Neural progenitor cell (in vitro differentiated cells): Measurements from ENCODE around the gene INO80C. TPM values are rescaled to one million over a fixed set of nuclear protein-coding genes. Genes with fewer than 3 reads are reported as not detected.

Experiments
- DNase-seq: peaks from one replicate; pipeline ENCODE4 v3.0.0-alpha.2; 2016; ENCODE audit warnings: low spot score
- H2AFZ ChIP-seq: fragments of 200-600 bp; sonication (generic); replicated peaks from 2 replicates; pipeline ENCODE4 v1.6.1; 2016; ENCODE audit warnings: antibody characterized with exemption
- H3F3A ChIP-seq: fragments of 200-600 bp; sonication (generic); 2 replicates; pipeline ENCODE4 v1.6.1; 2016; ENCODE audit warnings: antibody characterized with exemption, low read depth
- H3K27ac ChIP-seq: fragments of 200-600 bp; sonication (generic); 2 replicates; pipeline ENCODE4 v1.5.1; 2016; ENCODE audit warnings: mild to moderate bottlenecking
- H3K27me3 ChIP-seq: fragments of 200-600 bp; sonication (generic); 2 replicates; pipeline ENCODE4 v1.6.1; 2016; ENCODE audit warnings: mild to moderate bottlenecking, moderate library complexity
- H3K36me3 ChIP-seq: fragments of 200-600 bp; sonication (generic); 2 replicates; pipeline ENCODE4 v1.5.1; 2016
- H3K4me1 ChIP-seq: fragments of 200-600 bp; sonication (generic); 2 replicates; pipeline ENCODE4 v1.6.1; 2016; ENCODE audit warnings: mixed run types
- H3K4me2 ChIP-seq: fragments of 200-600 bp; sonication (generic); 2 replicates; pipeline ENCODE4 v1.6.1; 2016
- H3K4me3 ChIP-seq: fragments of 200-600 bp; sonication (generic); 2 replicates; pipeline ENCODE4 v1.5.1; 2016
- H3K79me2 ChIP-seq: fragments of 200-600 bp; sonication (generic); 2 replicates; pipeline ENCODE4 v1.6.1; 2016; ENCODE audit warnings: low read depth
- H3K9ac ChIP-seq: fragments of 200-600 bp; sonication (generic); 2 replicates; pipeline ENCODE4 v1.6.1; 2016
- H3K9me3 ChIP-seq: fragments of 200-600 bp; sonication (generic); 2 replicates; pipeline ENCODE4 v1.5.1; 2016; ENCODE audit warnings: low read depth
- H4K20me1 ChIP-seq: fragments of 200-600 bp; sonication (generic); 2 replicates; pipeline ENCODE4 v1.6.1; 2016; ENCODE audit warnings: low read depth
- H3K27ac Mint-ChIP-seq: 3 replicates; pipeline ENCODE4 v1.8.0; 2021; ENCODE audit warnings: mixed read lengths
- H3K27me3 Mint-ChIP-seq: 2 replicates; pipeline ENCODE4 v1.8.0; 2022; ENCODE audit warnings: low read depth, mild to moderate bottlenecking, inconsistent platforms, moderate library complexity, mixed read lengths; ENCODE audit not compliant: insufficient read depth
- H3K36me3 Mint-ChIP-seq: 3 replicates; pipeline ENCODE4 v1.8.0; 2021; ENCODE audit warnings: mixed read lengths
- H3K4me1 Mint-ChIP-seq: 3 replicates; pipeline ENCODE4 v1.8.0; 2021; ENCODE audit warnings: mixed read lengths
- H3K4me3 Mint-ChIP-seq: 3 replicates; pipeline ENCODE4 v1.8.0; 2021; ENCODE audit warnings: mild to moderate bottlenecking, moderate library complexity, mixed read lengths
- H3K9me3 Mint-ChIP-seq: 3 replicates; pipeline ENCODE4 v1.8.0; 2020; ENCODE audit warnings: mixed read lengths
- EZH2 ChIP-seq: fragments of 200-600 bp; sonication (generic); IDR thresholded peaks from 2 replicates; pipeline ENCODE4 v1.6.1; 2017; ENCODE audit warnings: antibody characterized with exemption, mild to moderate bottlenecking, moderate library complexity
- EZH2phosphoT487 ChIP-seq: fragments of 200-600 bp; sonication (generic); IDR thresholded peaks from 2 replicates; pipeline ENCODE4 v1.6.1; 2017; ENCODE audit warnings: antibody characterized with exemption
- total RNA-seq: library from RNA; depleted of rRNA; stranded (reverse); fragments of >200 nt; gene quantifications from 2 replicates; pipeline ENCODE4 v1.2.3, GENCODE V29; 2015; ENCODE audit warnings: low replicate concordance
- TF ChIP-seq, protein P1 (sequence below): fragments of 200-600 bp; sonication (generic); IDR thresholded peaks from 2 replicates; pipeline ENCODE4 v1.5.1; 2017; ENCODE audit warnings: antibody characterized with exemption, mild to moderate bottlenecking

The INO80C gene
- total RNA-seq, 1 donor from 2014 or later: 13.2 TPM

GRCh38 chr18:35494251-35495220 lies 3.2 kb downstream of the INO80C start:
- TF ChIP-seq EZH2: no peak
- TF ChIP-seq, protein P1, sequence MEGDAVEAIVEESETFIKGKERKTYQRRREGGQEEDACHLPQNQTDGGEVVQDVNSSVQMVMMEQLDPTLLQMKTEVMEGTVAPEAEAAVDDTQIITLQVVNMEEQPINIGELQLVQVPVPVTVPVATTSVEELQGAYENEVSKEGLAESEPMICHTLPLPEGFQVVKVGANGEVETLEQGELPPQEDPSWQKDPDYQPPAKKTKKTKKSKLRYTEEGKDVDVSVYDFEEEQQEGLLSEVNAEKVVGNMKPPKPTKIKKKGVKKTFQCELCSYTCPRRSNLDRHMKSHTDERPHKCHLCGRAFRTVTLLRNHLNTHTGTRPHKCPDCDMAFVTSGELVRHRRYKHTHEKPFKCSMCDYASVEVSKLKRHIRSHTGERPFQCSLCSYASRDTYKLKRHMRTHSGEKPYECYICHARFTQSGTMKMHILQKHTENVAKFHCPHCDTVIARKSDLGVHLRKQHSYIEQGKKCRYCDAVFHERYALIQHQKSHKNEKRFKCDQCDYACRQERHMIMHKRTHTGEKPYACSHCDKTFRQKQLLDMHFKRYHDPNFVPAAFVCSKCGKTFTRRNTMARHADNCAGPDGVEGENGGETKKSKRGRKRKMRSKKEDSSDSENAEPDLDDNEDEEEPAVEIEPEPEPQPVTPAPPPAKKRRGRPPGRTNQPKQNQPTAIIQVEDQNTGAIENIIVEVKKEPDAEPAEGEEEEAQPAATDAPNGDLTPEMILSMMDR: no peak
- TF ChIP-seq EZH2phosphoT487: no peak
- Histone ChIP-seq H3K79me2 (peaks cover 68% of the 10 kb centered on the region), H3K27me3 (no peaks in the 10 kb centered on the region), H3K27ac (no peak overlapping the region), H3K4me1 (peaks cover 38% of the 10 kb centered on the region), H3K9ac (no peak overlapping the region), H3K9me3 (no peaks in the 10 kb centered on the region), H4K20me1 (no peaks in the 10 kb centered on the region), H2AFZ (no peak overlapping the region), H3K4me2 (peak overlapping the region; percentile 16), H3F3A (peaks cover 7% of the 10 kb centered on the region), H3K36me3 (no peaks in the 10 kb centered on the region), H3K4me3 (no peak overlapping the region)
- Mint-ChIP-seq H3K36me3 (no peaks in the 10 kb centered on the region), H3K4me3 (no peak overlapping the region), H3K4me1 (peaks cover 55% of the 10 kb centered on the region), H3K27me3 (peaks cover 8% of the 10 kb centered on the region), H3K9me3 (peaks cover 3% of the 10 kb centered on the region), H3K27ac (no peak overlapping the region)
- no peak for DNase-seq

DNA sequence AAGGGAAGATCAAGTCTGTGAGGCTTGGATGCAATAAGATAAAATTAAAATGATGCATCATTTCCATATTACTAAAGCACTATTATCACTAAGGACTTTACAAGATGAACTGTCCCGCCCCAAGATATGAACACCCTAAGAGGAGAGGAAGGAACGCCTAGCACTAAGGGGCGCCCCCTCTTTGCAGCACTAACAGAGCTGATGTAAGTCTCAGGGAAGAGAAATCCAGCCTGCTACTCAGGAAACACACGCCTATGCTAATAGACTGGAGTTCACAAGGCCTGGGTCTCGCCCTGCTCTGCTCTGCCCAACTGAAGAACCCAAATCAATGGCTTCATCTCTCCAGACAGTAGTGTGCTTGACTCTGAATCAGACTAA lies 6.1 kb downstream of the INO80C start:
- no peak overlapping the region for H3K4me3 ChIP-seq
- H3F3A ChIP-seq: peaks cover 7% of the 10 kb centered on the region
- H3K79me2 ChIP-seq: peaks cover 90% of the 10 kb centered on the region
- H3K9ac ChIP-seq: no peak overlapping the region
- H4K20me1 ChIP-seq: no peaks in the 10 kb centered on the region
- Mint-ChIP-seq H3K4me1 (peaks cover 51% of the 10 kb centered on the region), H3K27ac (peak overlapping the region; percentile 55), H3K9me3 (no peaks in the 10 kb centered on the region), H3K4me3 (no peak overlapping the region), H3K36me3 (peaks cover 13% of the 10 kb centered on the region), H3K27me3 (peaks cover 5% of the 10 kb centered on the region)
- peaks cover 37% of the 10 kb centered on the region for H3K4me1 ChIP-seq
- H3K27ac ChIP-seq: no peak overlapping the region
- peak overlapping the region; percentile 59 for H3K4me2 ChIP-seq
- no peaks in the 10 kb centered on the region for H3K9me3 ChIP-seq
- TF ChIP-seq EZH2phosphoT487: no peak
- TF ChIP-seq, protein P1: no peak
- no peak for TF ChIP-seq EZH2
- no peaks in the 10 kb centered on the region for H3K36me3 ChIP-seq
- no peak overlapping the region for H2AFZ ChIP-seq
- no peaks in the 10 kb centered on the region for H3K27me3 ChIP-seq
- peak; percentile 38 for DNase-seq

DNA sequence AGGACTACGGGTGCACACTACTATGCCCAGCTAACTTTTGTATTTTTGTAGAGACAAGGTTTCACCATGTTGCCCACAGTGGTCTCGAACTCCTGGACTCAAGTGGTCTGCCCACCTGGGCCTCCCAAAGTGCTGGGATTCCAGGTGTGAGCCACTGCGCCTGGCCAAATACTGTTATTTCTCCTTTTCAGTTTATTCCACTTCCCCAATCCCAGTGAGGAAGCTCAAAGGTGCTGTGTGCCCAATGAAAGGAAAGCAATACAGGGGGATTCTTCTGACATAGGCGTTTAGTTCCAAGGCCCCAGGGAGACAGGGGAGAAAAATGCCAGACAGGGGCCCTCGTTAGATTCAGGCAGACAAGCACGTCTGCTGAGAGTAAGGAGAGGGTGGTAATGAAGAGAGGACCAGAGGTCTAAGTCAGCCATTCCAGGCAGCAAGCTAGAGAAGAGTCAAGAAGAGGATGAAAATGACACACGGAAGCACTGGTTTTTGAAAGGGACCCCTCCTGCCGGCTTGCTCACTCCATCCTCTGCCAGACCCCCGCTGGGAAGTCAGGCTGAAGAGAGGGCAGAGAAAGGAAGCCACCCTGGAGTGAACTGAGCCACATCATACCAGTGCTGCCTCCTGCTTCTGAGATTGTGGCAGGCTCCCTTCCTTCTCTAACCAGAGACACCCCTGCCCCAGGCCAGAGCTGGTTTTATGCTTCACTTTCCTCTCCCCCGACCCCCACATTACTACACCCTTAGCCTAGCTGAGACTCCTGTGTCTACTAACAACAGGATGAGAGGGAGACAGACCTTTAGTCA lies 6.7 kb downstream of the INO80C start:
- Histone ChIP-seq H3K4me1 (peaks cover 35% of the 10 kb centered on the region), H3K4me2 (peak overlapping the region; percentile 59), H3F3A (peaks cover 7% of the 10 kb centered on the region), H3K27me3 (no peaks in the 10 kb centered on the region), H3K36me3 (no peaks in the 10 kb centered on the region), H3K27ac (no peak overlapping the region), H3K4me3 (no peak overlapping the region), H3K79me2 (peaks cover 90% of the 10 kb centered on the region), H4K20me1 (no peaks in the 10 kb centered on the region), H3K9me3 (no peaks in the 10 kb centered on the region), H2AFZ (no peak overlapping the region), H3K9ac (no peak overlapping the region)
- Mint-ChIP-seq H3K4me3 (no peak overlapping the region), H3K27ac (peak overlapping the region; percentile 55), H3K4me1 (peaks cover 45% of the 10 kb centered on the region), H3K36me3 (peaks cover 13% of the 10 kb centered on the region), H3K9me3 (no peaks in the 10 kb centered on the region), H3K27me3 (peaks cover 5% of the 10 kb centered on the region)
- peak; percentile 17 for DNase-seq
- no peak for TF ChIP-seq EZH2
- TF ChIP-seq, protein P1: no peak
- no peak for TF ChIP-seq EZH2phosphoT487
